Limb (tissue), 2 donors: ENCODE data around the gene UVSSA.
A peak's percentile ranks its signal among the peaks of the same experiment; 100 is the strongest.
"Not testable (repeated sequence)": the region's sequence is repeated elsewhere in the genome, so short reads cannot be mapped to it uniquely, and the experiment has no call there.

Experiments used
- DNase-seq, 2 donors: peaks; one replicate each; pipeline ENCODE4 v3.0.0-alpha.2; 2016; ENCODE audit errors: extremely low spot score in 2 of 2

UVSSA gene

GRCh38 chr4:1417522-1418390 is 70.7 kb downstream of the UVSSA start:
- DNase-seq, result peak in 1 of 2 donors; percentile 19

GRCh38 chr4:1418494-1419285 is 71.7 kb downstream of the UVSSA start:
- peak in 1 of 2 donors; percentile 6 for DNase-seq

- peak in 1 of 2 donors; percentile 5 for DNase-seq
These were observed 72.7 kb downstream of the UVSSA start for GRCh38 chr4:1419708-1420107.

- DNase-seq, result no peak
These were observed 74.6 kb downstream of the UVSSA start for GRCh38 chr4:1421657-1422056.

- DNase-seq, result no peak
These were observed 80.0 kb downstream of the UVSSA start for GRCh38 chr4:1427010-1427409.

- DNase-seq, result not testable (repeated sequence)
These were observed 96.7 kb downstream of the UVSSA start for GRCh38 chr4:1443688-1444172.
